Suppressor macrophage (primary cell): ENCODE results near the gene TLK1.

ENCODE experiments used
- DNase-seq, 4 experiments: peaks; one replicate each; pipeline ENCODE4 v3.0.0-alpha.2; 2020 to 2022

The TLK1 gene

GRCh38 chr2:170965446-170966225, 195.1 kb downstream of the TLK1 start:
- no peak for DNase-seq

- no peak for DNase-seq
These were observed 197.3 kb downstream of the TLK1 start for GRCh38 chr2:170963386-170963785.

- no peak for DNase-seq
These were observed 206.8 kb downstream of the TLK1 start for GRCh38 chr2:170953941-170954340.

DNA sequence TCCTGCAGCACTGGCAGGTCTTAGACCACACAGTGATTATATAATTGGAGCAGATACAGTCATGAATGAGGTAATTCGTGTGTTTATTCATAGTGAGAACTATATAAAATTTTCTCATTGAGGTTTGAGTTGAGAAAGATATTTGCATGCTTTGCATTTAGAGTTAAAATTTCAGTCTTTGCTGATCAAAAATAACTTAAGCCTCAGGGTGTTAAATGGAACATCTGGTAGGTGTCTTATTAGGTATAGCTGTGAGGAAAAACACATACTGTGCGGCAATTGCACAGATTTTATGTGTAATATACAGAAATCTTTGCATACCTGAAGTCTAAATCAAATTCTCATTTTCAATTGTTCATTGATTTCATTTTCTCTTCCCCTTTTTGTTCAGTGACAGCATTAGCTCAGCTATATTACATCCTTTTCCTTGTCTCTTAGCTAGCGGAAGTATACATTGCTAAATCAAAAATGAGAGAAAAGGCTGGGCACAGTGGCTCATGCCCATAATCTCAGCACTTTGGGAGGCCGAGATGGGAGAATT, 210.4 kb downstream of the TLK1 start:
- DNase-seq: peak; percentile 50 to 81 (median 68)

GRCh38 chr2:170949415-170949814, 211.3 kb downstream of the TLK1 start:
- no peak for DNase-seq

GRCh38 chr2:170944545-170944944, 216.1 kb downstream of the TLK1 start:
- no peak for DNase-seq

GRCh38 chr2:170943596-170943995, 217.1 kb downstream of the TLK1 start:
- peak in 1 of 4 experiments; percentile 10 for DNase-seq

DNA sequence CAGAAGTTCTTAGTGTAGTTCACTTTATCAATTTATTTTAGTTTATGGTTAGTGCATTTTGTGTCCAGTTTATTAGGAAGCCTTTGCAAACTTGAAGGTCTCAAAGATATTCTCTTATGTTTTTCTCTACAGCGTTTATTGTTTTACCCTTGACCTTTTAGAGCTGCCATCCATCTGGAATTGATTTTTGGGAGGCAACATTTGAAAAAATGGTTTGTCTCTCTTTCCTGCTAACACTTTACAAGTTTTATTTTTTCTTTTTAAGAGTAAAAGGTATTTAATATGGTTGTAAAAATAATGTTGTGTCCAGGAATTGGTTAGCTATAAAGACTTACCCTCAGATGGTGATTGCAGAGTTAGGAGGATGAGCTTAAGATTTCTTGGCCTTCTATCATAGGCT, 217.7 kb downstream of the TLK1 start:
- no peak for DNase-seq

DNA sequence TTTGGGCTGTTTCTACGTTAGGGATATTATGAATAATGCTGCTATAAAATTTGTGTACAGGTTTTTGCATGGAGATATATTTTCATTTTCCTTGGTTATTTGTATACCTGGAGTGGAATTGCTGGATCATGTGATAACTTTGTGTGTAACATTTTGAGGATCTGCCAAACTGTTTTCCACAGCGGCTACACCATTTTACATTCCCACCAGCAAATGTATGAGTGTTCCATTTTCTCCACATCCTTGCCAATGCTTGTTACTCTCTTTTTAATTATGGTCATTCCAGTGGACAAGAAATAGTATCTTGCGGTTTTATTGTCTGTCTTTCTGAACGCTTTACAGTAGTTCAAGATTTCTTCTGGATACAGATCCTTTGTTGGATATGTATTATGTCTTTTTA, 218.1 kb downstream of the TLK1 start:
- DNase-seq: no peak
